ENCODE measurements around the gene FARSB.

- TF ChIP-seq POLR2A (IDR thresholded peaks at IDR 0.05) (no peak), CTCF (IDR thresholded peaks at IDR 0.05 in 8 of 11, conservative IDR thresholded peaks at IDR 0.05 in 3 of 11) (no peak)
Measured at GRCh38 chr2:222548992-222549391, 106.9 kb downstream of the FARSB start.
